Body of pancreas (tissue), 4 donors: ENCODE data around the gene CORO7. TPM values are rescaled to one million over a fixed set of nuclear protein-coding genes. Genes with fewer than 3 reads are reported as not detected.
A peak's percentile ranks its signal among the peaks of the same experiment; 100 is the strongest.

Source experiments
- ATAC-seq: fragments of 150-250 bp; one replicate; pipeline ENCODE4 v1.9.1; 2016
- DNase-seq, 4 donors: peaks; one replicate each; pipeline ENCODE4 v3.0.0-alpha.2; 2019
- H3K27ac ChIP-seq, 4 donors: fragments of 200-600 bp; sonication (generic); 1 replicate in 3 of 4; 2 replicates in 1 of 4; pipeline versions ENCODE4 v1.5.1 to v1.6.1; 2016 to 2019; ENCODE audit warnings: mild to moderate bottlenecking in 1 of 4, mixed read lengths in 1 of 4, moderate library complexity in 1 of 4
- H3K27me3 ChIP-seq, 2 donors: fragments of 200-600 bp; sonication (generic); one replicate each; pipeline ENCODE4 v1.6.0; 2016; ENCODE audit warnings: mild to moderate bottlenecking in 1 of 2
- H3K36me3 ChIP-seq, 2 donors: fragments of 200-600 bp; sonication (generic); replicated peaks in 1 of 2; 2 replicates each; pipeline ENCODE4 v1.5.1; 2016; ENCODE audit warnings: low read depth in 2 of 2; ENCODE audit not compliant: insufficient read depth in 1 of 2
- H3K4me1 ChIP-seq: fragments of 200-600 bp; sonication (generic); one replicate; pipeline ENCODE4 v1.6.0; 2016
- H3K4me3 ChIP-seq, 2 donors: fragments of 200-600 bp; sonication (generic); 1 replicate in 1 of 2; 2 replicates in 1 of 2; pipeline ENCODE4 v1.5.1; 2016 to 2019
- H3K9me3 ChIP-seq, 3 donors: fragments of 200-600 bp; sonication (generic); 1 replicate in 2 of 3; 2 replicates in 1 of 3; pipeline ENCODE4 v1.5.1; 2016
- CTCF ChIP-seq, 7 experiments: fragments of 450-650 bp in 4 of 7; fragments of 200-600 bp in 3 of 7; sonication (generic) in 3 of 7; IDR thresholded peaks; one replicate each; pipeline ENCODE4 v1.5.1; 2016 to 2019; ENCODE audit warnings: antibody characterized with exemption in 7 of 7
- POLR2A ChIP-seq, 3 donors: fragments of 450-650 bp; IDR thresholded peaks; one replicate each; pipeline ENCODE4 v1.6.1; 2016; ENCODE audit warnings: antibody characterized with exemption in 3 of 3, mild to moderate bottlenecking in 2 of 3
- WGBS, 2 donors: methylation state at CpG; one replicate each; pipeline ENCODE4 v1.1.5; 2017; 5-methylcytosine and 5-hydroxymethylcytosine counted together
- intact Hi-C: fragments of 100-400 bp; cut with DNase I; formaldehyde crosslinking; loops from one replicate; pipeline ENCODE4 v1.15.1; 2023
- total RNA-seq, 2 donors: library from RNA; depleted of rRNA; stranded (reverse); fragments of >200 nt; gene quantifications; one replicate each; pipeline ENCODE4 v1.1.0, GENCODE V29; 2016

The CORO7 gene
- total RNA-seq, 2 donors from 2014 or later = 13.2 to 48.8 TPM

DNA sequence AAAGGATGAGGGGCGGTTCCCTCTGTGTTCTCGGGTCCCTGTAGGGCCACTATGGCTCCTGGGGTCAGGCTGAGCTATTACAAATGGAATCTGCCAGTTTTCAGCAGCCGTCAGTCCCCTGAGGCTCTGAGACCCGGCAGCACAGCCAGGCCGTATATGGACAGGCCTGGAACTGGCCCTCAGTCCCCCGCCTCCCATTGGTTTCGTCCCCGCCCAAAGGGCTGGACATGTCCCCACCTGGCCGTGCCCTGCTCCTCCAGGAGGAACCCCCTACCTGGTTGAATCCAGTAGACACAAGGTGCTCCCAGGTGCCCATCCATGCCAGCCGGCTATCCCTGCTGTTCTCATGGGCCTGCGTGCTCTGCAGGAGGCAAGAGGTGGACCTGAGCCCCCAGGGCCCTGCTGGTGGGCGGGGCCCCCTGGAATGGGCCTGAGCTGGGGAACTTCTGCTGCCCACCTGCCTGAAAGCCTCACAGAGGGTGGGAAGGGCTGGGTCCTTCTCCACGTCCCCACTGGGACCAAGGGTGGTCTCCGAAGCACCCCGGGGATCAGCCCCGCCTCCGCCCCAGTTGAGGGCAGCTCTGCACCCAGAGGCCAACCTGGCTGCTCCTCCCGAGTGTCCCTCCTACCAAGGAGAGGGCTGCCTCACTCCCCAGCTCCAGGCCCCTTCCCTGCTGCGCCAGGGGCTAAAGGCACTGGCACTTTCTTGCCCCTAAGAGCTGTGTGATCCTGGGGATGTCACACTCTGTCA lies 27.9 kb downstream of the CORO7 start:
- Histone ChIP-seq H3K4me3 (no peak overlapping the region), H3K27me3 (no peaks in the 10 kb centered on the region), H3K4me1 (no peaks in the 10 kb centered on the region), H3K9me3 (no peaks in the 10 kb centered on the region), H3K27ac (peak overlapping the region in 1 of 4 donors; percentile 25), H3K36me3 (no peaks in the 10 kb centered on the region)
- ATAC-seq = no peak
- DNase-seq = peak in 1 of 4 donors; percentile 17
- intact Hi-C loops = no loop called here
- TF ChIP-seq POLR2A (IDR thresholded peaks at IDR 0.05) (no peak), CTCF (IDR thresholded peaks at IDR 0.05) (no peak)
- WGBS, 2 donors = 84 to 92% methylated on average over 10 to 16 of the region's 19 CpGs

GRCh38 chr16:4387781-4388180 lies 28.6 kb downstream of the CORO7 start:
- WGBS, 2 donors = 90 to 92% methylated on average over 12 to 17 of the region's 20 CpGs
- no peaks in the 10 kb centered on the region for H3K9me3 ChIP-seq
- no peak overlapping the region for H3K27ac ChIP-seq
- peak in 1 of 4 donors; percentile 10 for DNase-seq
- no peaks in the 10 kb centered on the region for H3K27me3 ChIP-seq
- peaks cover 0 to 3% of the 10 kb centered on the region in 2 donors for H3K36me3 ChIP-seq
- H3K4me1 ChIP-seq = no peaks in the 10 kb centered on the region
- intact Hi-C loops = no loop called here
- no peak for ATAC-seq
- no peak overlapping the region for H3K4me3 ChIP-seq
- TF ChIP-seq POLR2A (IDR thresholded peaks at IDR 0.05) (no peak), CTCF (IDR thresholded peaks at IDR 0.05) (no peak)

DNA sequence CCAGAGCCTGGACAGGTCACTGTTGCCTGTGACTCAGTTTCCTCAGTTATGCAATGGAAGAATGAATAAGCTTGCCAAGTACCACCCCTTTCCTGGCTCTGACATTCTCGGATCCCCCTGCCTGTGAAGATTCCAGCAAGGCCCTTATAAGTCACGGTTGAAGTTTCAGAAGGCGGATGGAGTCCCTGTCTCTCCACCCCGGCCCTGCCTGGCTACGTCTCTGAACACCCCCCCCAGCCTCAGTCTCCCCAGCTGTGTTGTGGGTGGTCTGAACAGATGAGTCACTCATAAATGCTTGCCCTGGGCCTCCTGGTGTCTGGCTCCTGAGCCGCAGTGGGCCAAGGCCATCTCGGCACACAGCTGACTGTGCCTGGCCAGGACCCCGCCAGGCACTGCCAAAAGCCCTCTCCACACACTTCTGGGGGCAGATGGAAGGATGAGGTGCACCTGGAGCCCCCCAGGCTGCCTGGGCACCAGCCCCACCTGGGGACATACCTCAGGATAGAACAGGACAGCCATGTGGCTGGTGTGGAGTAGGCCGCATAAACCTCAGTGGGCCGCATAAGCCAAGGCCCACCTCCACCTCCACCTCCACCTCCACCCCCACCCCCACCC lies 29.3 kb downstream of the CORO7 start:
- WGBS, 2 donors = 89 to 98% methylated on average over 5 to 10 of the region's 10 CpGs
- peak in 1 of 4 donors; percentile 8 for DNase-seq

GRCh38 chr16:4386451-4386805 lies 30.0 kb downstream of the CORO7 start:
- intact Hi-C loops = no loop called here
- Histone ChIP-seq H3K27me3 (no peaks in the 10 kb centered on the region), H3K4me1 (no peaks in the 10 kb centered on the region), H3K9me3 (no peaks in the 10 kb centered on the region), H3K36me3 (peaks cover 0 to 8% of the 10 kb centered on the region in 2 donors), H3K4me3 (no peak overlapping the region), H3K27ac (no peak overlapping the region)
- ATAC-seq (peak; percentile 8), DNase-seq (peak in 1 of 4 donors; percentile 13)
- 76 to 77% methylated on average over 7 to 8 of the region's 8 CpGs for WGBS, 2 donors
- no peak for TF ChIP-seq POLR2A (IDR thresholded peaks at IDR 0.05)

More for the DNA sequence above, 29.3 kb downstream of the CORO7 start:
- Histone ChIP-seq H3K4me1 (no peaks in the 10 kb centered on the region), H3K36me3 (peaks cover 0 to 5% of the 10 kb centered on the region in 2 donors), H3K27me3 (no peaks in the 10 kb centered on the region), H3K4me3 (no peak overlapping the region), H3K9me3 (no peaks in the 10 kb centered on the region), H3K27ac (no peak overlapping the region)
- intact Hi-C loops = no loop called here
- TF ChIP-seq CTCF (IDR thresholded peaks at IDR 0.05) = no peak
- TF ChIP-seq POLR2A (IDR thresholded peaks at IDR 0.05) = no peak
- ATAC-seq = no peak

DNA sequence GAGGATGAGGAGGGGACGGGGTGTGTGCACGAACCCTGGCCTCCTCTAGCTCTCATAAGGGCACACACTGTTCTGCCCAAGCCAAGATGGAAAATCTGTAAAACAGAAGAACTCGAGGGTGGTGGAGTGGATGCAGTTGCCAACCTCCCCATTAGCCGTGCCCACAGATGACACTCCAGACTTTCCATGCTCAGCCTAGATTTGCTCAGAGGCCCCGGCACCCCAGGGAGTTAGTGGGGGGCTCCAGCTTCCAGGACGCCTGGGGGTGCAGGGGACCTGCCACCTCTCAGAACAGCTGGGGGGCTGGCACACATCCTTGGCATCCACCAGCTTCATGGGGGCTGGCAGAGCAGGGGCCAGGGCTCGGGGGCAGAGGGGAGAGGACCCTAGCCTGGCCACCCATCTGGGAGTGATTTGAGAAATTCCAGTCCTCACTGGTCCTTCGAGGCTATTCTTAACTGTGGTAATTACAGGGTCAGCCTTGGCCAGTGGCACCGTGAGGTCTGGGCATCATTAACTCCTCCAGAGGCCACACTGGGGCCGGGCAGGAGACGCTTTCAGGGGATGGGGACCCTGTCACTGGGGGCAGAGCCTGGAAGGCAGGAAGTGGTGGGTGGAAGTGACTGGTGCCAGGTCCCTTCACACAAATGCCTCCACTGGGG lies 30.5 kb downstream of the CORO7 start:
- intact Hi-C loops = no loop called here
- TF ChIP-seq CTCF (IDR thresholded peaks at IDR 0.05) (no peak), POLR2A (IDR thresholded peaks at IDR 0.05) (no peak)
- Histone ChIP-seq H3K9me3 (no peaks in the 10 kb centered on the region), H3K36me3 (peaks cover 0 to 8% of the 10 kb centered on the region in 2 donors), H3K27me3 (no peaks in the 10 kb centered on the region), H3K27ac (no peak overlapping the region), H3K4me3 (no peak overlapping the region), H3K4me1 (no peaks in the 10 kb centered on the region)
- WGBS, 2 donors = 69 to 82% methylated on average over 6 to 11 of the region's 11 CpGs
- no peak for ATAC-seq
- peak in 1 of 4 donors; percentile 10 for DNase-seq
